ENCODE data around the gene STXBP6. TPM values are rescaled to one million over a fixed set of nuclear protein-coding genes. Genes with fewer than 3 reads are reported as not detected.

Gene STXBP6
- total and polyA plus RNA-seq, 2 experiments from 2014 or later, result 19.7 to 29.0 TPM

DNA sequence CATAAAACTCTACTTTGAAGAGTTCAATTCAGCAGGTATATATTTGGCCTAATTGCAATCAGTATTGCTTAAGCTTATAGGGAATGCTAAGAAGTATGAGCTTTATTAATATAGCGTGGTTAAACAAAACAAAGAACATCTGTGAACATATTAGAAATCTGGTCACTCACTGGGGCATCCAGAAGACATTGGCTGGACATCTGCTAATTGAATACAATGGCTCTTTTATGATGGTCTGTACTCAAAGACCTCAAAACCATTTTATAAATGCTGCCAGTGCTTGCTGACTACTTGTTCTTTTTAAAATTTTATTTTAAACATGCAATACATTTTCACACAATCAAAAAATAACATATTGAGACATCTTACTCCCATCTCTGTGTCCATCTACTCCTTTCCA lies 173.0 kb downstream of the STXBP6 start (continued):
- TF ChIP-seq, protein P1, sequence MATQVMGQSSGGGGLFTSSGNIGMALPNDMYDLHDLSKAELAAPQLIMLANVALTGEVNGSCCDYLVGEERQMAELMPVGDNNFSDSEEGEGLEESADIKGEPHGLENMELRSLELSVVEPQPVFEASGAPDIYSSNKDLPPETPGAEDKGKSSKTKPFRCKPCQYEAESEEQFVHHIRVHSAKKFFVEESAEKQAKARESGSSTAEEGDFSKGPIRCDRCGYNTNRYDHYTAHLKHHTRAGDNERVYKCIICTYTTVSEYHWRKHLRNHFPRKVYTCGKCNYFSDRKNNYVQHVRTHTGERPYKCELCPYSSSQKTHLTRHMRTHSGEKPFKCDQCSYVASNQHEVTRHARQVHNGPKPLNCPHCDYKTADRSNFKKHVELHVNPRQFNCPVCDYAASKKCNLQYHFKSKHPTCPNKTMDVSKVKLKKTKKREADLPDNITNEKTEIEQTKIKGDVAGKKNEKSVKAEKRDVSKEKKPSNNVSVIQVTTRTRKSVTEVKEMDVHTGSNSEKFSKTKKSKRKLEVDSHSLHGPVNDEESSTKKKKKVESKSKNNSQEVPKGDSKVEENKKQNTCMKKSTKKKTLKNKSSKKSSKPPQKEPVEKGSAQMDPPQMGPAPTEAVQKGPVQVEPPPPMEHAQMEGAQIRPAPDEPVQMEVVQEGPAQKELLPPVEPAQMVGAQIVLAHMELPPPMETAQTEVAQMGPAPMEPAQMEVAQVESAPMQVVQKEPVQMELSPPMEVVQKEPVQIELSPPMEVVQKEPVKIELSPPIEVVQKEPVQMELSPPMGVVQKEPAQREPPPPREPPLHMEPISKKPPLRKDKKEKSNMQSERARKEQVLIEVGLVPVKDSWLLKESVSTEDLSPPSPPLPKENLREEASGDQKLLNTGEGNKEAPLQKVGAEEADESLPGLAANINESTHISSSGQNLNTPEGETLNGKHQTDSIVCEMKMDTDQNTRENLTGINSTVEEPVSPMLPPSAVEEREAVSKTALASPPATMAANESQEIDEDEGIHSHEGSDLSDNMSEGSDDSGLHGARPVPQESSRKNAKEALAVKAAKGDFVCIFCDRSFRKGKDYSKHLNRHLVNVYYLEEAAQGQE (IDR thresholded peaks at IDR 0.05; ENCODE audit: unreplicated experiment), result no peak
- TF ChIP-seq, protein P2, sequence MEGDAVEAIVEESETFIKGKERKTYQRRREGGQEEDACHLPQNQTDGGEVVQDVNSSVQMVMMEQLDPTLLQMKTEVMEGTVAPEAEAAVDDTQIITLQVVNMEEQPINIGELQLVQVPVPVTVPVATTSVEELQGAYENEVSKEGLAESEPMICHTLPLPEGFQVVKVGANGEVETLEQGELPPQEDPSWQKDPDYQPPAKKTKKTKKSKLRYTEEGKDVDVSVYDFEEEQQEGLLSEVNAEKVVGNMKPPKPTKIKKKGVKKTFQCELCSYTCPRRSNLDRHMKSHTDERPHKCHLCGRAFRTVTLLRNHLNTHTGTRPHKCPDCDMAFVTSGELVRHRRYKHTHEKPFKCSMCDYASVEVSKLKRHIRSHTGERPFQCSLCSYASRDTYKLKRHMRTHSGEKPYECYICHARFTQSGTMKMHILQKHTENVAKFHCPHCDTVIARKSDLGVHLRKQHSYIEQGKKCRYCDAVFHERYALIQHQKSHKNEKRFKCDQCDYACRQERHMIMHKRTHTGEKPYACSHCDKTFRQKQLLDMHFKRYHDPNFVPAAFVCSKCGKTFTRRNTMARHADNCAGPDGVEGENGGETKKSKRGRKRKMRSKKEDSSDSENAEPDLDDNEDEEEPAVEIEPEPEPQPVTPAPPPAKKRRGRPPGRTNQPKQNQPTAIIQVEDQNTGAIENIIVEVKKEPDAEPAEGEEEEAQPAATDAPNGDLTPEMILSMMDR (conservative IDR thresholded peaks at IDR 0.05; ENCODE audit: low read depth in 2 of 2), result no peak
- no peak for TF ChIP-seq NANOG (IDR thresholded peaks at IDR 0.05; ENCODE audit: borderline replicate concordance)
- TF ChIP-seq, protein P3, sequence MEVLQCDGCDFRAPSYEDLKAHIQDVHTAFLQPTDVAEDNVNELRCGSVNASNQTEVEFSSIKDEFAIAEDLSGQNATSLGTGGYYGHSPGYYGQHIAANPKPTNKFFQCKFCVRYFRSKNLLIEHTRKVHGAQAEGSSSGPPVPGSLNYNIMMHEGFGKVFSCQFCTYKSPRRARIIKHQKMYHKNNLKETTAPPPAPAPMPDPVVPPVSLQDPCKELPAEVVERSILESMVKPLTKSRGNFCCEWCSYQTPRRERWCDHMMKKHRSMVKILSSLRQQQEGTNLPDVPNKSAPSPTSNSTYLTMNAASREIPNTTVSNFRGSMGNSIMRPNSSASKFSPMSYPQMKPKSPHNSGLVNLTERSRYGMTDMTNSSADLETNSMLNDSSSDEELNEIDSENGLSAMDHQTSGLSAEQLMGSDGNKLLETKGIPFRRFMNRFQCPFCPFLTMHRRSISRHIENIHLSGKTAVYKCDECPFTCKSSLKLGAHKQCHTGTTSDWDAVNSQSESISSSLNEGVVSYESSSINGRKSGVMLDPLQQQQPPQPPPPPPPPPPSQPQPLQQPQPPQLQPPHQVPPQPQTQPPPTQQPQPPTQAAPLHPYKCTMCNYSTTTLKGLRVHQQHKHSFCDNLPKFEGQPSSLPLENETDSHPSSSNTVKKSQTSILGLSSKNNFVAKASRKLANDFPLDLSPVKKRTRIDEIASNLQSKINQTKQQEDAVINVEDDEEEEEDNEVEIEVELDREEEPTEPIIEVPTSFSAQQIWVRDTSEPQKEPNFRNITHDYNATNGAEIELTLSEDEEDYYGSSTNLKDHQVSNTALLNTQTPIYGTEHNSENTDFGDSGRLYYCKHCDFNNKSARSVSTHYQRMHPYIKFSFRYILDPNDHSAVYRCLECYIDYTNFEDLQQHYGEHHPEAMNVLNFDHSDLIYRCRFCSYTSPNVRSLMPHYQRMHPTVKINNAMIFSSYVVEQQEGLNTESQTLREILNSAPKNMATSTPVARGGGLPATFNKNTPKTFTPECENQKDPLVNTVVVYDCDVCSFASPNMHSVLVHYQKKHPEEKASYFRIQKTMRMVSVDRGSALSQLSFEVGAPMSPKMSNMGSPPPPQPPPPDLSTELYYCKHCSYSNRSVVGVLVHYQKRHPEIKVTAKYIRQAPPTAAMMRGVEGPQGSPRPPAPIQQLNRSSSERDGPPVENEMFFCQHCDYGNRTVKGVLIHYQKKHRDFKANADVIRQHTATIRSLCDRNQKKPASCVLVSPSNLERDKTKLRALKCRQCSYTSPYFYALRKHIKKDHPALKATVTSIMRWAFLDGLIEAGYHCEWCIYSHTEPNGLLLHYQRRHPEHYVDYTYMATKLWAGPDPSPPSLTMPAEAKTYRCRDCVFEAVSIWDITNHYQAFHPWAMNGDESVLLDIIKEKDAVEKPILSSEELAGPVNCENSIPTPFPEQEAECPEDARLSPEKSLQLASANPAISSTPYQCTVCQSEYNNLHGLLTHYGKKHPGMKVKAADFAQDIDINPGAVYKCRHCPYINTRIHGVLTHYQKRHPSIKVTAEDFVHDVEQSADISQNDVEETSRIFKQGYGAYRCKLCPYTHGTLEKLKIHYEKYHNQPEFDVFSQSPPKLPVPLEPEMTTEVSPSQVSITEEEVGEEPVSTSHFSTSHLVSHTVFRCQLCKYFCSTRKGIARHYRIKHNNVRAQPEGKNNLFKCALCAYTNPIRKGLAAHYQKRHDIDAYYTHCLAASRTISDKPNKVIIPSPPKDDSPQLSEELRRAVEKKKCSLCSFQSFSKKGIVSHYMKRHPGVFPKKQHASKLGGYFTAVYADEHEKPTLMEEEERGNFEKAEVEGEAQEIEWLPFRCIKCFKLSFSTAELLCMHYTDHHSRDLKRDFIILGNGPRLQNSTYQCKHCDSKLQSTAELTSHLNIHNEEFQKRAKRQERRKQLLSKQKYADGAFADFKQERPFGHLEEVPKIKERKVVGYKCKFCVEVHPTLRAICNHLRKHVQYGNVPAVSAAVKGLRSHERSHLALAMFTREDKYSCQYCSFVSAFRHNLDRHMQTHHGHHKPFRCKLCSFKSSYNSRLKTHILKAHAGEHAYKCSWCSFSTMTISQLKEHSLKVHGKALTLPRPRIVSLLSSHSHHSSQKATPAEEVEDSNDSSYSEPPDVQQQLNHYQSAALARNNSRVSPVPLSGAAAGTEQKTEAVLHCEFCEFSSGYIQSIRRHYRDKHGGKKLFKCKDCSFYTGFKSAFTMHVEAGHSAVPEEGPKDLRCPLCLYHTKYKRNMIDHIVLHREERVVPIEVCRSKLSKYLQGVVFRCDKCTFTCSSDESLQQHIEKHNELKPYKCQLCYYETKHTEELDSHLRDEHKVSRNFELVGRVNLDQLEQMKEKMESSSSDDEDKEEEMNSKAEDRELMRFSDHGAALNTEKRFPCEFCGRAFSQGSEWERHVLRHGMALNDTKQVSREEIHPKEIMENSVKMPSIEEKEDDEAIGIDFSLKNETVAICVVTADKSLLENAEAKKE (CRISPR knock-in tag; IDR thresholded peaks at IDR 0.05), result no peak

Measured in GM23338 (cell line).